Transverse colon (tissue), 4 donors: Measurements from ENCODE around the gene CELF4.

Experiments used
- EP300 ChIP-seq: sonication (generic); formaldehyde crosslinking; IDR thresholded peaks from one replicate; pipeline ENCODE4 v1.6.1; 2017; ENCODE audit warnings: antibody characterized with exemption, low read depth
- POLR2A ChIP-seq: fragments of 450-650 bp; IDR thresholded peaks from one replicate; pipeline ENCODE4 v1.6.1; 2016; ENCODE audit warnings: antibody characterized with exemption, mild to moderate bottlenecking, moderate library complexity
- POLR2AphosphoS5 ChIP-seq, 3 donors: sonication (generic); formaldehyde crosslinking; IDR thresholded peaks; one replicate each; pipeline ENCODE4 v1.6.1; 2016; ENCODE audit warnings: antibody characterized with exemption in 3 of 3
- TF ChIP-seq, protein P1 (sequence below), 5 experiments: fragments of 200-600 bp in 3 of 5; fragments of 450-650 bp in 2 of 5; sonication (generic) in 3 of 5; IDR thresholded peaks; 1 replicate in 2 of 5; 2 replicates in 3 of 5; pipeline ENCODE4 v1.5.1; 2016 to 2017; ENCODE audit warnings: antibody characterized with exemption in 5 of 5, inconsistent platforms in 3 of 5, mild to moderate bottlenecking in 2 of 5, moderate library complexity in 1 of 5

- TF ChIP-seq POLR2AphosphoS5 (IDR thresholded peaks at IDR 0.05) (no peak), POLR2A (no peak), EP300 (no peak)
- TF ChIP-seq, protein P1, sequence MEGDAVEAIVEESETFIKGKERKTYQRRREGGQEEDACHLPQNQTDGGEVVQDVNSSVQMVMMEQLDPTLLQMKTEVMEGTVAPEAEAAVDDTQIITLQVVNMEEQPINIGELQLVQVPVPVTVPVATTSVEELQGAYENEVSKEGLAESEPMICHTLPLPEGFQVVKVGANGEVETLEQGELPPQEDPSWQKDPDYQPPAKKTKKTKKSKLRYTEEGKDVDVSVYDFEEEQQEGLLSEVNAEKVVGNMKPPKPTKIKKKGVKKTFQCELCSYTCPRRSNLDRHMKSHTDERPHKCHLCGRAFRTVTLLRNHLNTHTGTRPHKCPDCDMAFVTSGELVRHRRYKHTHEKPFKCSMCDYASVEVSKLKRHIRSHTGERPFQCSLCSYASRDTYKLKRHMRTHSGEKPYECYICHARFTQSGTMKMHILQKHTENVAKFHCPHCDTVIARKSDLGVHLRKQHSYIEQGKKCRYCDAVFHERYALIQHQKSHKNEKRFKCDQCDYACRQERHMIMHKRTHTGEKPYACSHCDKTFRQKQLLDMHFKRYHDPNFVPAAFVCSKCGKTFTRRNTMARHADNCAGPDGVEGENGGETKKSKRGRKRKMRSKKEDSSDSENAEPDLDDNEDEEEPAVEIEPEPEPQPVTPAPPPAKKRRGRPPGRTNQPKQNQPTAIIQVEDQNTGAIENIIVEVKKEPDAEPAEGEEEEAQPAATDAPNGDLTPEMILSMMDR (IDR thresholded peaks at IDR 0.05), result no peak
Observed at GRCh38 chr18:37508207-37508606, 57.4 kb downstream of the CELF4 start.
